OCI-LY3 (cell line): Measurements from ENCODE around the gene STH.

ENCODE experiments used
- H2AFZ ChIP-seq: fragments of 200-600, 300-600 bp; shearing (Covaris generic); 2 replicates; pipeline ENCODE4 v1.6.0; 2014; ENCODE audit warnings: antibody characterized with exemption, low read depth, low read length
- H3K27ac ChIP-seq: fragments of 200-600, 300-600 bp; sonication (generic); 2 replicates; pipeline ENCODE4 v1.5.1; 2014; ENCODE audit warnings: mild to moderate bottlenecking, low read length, moderate library complexity, mixed read lengths
- H3K27me3 ChIP-seq: fragments of 200-600, 300-600 bp; sonication (generic); 2 replicates; pipeline ENCODE4 v1.6.1; 2014; ENCODE audit warnings: low read depth, low read length, mixed read lengths
- H3K36me3 ChIP-seq: fragments of 200-600, 300-600 bp; sonication (generic); replicated peaks from 2 replicates; pipeline ENCODE3; 2014; ENCODE audit warnings: low read depth, low read length, mixed read lengths
- H3K4me1 ChIP-seq: fragments of 300-600, 200-600 bp; sonication (generic); 2 replicates; pipeline ENCODE4 v1.6.1; 2014; ENCODE audit warnings: low read length, mixed read lengths
- H3K4me2 ChIP-seq: fragments of 200-600, 300-600 bp; sonication (generic); 2 replicates; pipeline ENCODE4 v1.6.1; 2014; ENCODE audit warnings: low read length, mixed read lengths
- H3K4me3 ChIP-seq: fragments of 300-600, 200-600 bp; sonication (generic); 2 replicates; pipeline ENCODE4 v1.5.1; 2014; ENCODE audit warnings: antibody characterized with exemption, mild to moderate bottlenecking, low read length, moderate library complexity
- H3K79me2 ChIP-seq: fragments of 300-600, 200-600 bp; shearing (Covaris generic); 2 replicates; pipeline ENCODE4 v1.6.1; 2014; ENCODE audit warnings: mild to moderate bottlenecking, low read length, mixed read lengths
- H3K9ac ChIP-seq: fragments of 300-600, 200-600 bp; shearing (Covaris generic); 2 replicates; pipeline ENCODE4 v1.6.0; 2014; ENCODE audit warnings: mild to moderate bottlenecking, low read length, moderate library complexity
- H3K9me3 ChIP-seq: fragments of 200-600, 300-600 bp; shearing (Covaris generic); 2 replicates; pipeline ENCODE4 v1.6.1; 2014; ENCODE audit warnings: low read length, mixed read lengths; ENCODE audit not compliant: insufficient read depth
- H4K20me1 ChIP-seq: fragments of 200-600, 300-600 bp; sonication (generic); 2 replicates; pipeline ENCODE4 v1.6.1; 2016; ENCODE audit warnings: low read length, mixed read lengths; ENCODE audit not compliant: insufficient read depth
- EZH2phosphoT487 ChIP-seq: fragments of 200-600 bp; shearing (Covaris generic); IDR thresholded peaks from 2 replicates; pipeline ENCODE4 v1.6.1; 2018; ENCODE audit warnings: antibody characterized with exemption, mixed run types, low read depth
- TF ChIP-seq, protein P1 (sequence below): fragments of 200-600, 300-600 bp; sonication (generic); IDR thresholded peaks from 2 replicates; pipeline ENCODE4 v1.5.1; 2014; ENCODE audit warnings: antibody characterized with exemption, low read length, low read depth

STH gene

DNA sequence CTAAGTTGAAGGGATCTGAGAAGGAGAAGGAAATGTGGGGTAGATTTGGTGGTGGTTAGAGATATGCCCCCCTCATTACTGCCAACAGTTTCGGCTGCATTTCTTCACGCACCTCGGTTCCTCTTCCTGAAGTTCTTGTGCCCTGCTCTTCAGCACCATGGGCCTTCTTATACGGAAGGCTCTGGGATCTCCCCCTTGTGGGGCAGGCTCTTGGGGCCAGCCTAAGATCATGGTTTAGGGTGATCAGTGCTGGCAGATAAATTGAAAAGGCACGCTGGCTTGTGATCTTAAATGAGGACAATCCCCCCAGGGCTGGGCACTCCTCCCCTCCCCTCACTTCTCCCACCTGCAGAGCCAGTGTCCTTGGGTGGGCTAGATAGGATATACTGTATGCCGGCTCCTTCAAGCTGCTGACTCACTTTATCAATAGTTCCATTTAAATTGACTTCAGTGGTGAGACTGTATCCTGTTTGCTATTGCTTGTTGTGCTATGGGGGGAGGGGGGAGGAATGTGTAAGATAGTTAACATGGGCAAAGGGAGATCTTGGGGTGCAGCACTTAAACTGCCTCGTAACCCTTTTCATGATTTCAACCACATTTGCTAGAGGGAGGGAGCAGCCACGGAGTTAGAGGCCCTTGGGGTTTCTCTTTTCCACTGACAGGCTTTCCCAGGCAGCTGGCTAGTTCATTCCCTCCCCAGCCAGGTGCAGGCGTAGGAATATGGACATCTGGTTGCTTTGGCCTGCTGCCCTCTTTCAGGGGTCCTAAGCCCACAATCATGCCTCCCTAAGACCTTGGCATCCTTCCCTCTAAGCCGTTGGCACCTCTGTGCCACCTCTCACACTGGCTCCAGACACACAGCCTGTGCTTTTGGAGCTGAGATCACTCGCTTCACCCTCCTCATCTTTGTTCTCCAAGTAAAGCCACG is 28.3 kb downstream of the STH start:
- no peaks in the 10 kb centered on the region for H3K4me1 ChIP-seq
- no peaks in the 10 kb centered on the region for H3K79me2 ChIP-seq
- H2AFZ ChIP-seq, result no peak overlapping the region
- no peaks in the 10 kb centered on the region for H3K9me3 ChIP-seq
- no peak overlapping the region for H3K4me3 ChIP-seq
- peaks cover 5% of the 10 kb centered on the region; the same call in 1 of the 2 replicates for H4K20me1 ChIP-seq
- H3K9ac ChIP-seq, result no peak overlapping the region
- no peak overlapping the region for H3K27ac ChIP-seq
- no peak for TF ChIP-seq EZH2phosphoT487
- no peak overlapping the region for H3K4me2 ChIP-seq
- H3K27me3 ChIP-seq, result no peaks in the 10 kb centered on the region
- peaks cover 27% of the 10 kb centered on the region for H3K36me3 ChIP-seq

DNA sequence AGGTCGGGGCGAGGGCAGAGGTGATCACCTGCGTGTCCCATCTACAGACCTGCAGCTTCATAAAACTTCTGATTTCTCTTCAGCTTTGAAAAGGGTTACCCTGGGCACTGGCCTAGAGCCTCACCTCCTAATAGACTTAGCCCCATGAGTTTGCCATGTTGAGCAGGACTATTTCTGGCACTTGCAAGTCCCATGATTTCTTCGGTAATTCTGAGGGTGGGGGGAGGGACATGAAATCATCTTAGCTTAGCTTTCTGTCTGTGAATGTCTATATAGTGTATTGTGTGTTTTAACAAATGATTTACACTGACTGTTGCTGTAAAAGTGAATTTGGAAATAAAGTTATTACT is 28.9 kb downstream of the STH start:
- Histone ChIP-seq H3K9me3 (no peaks in the 10 kb centered on the region), H3K9ac (no peak overlapping the region), H4K20me1 (peaks cover 5% of the 10 kb centered on the region; the same call in 1 of the 2 replicates), H2AFZ (no peak overlapping the region), H3K27ac (no peak overlapping the region), H3K27me3 (no peaks in the 10 kb centered on the region), H3K4me2 (no peak overlapping the region), H3K4me1 (no peaks in the 10 kb centered on the region), H3K4me3 (no peak overlapping the region), H3K36me3 (peaks cover 32% of the 10 kb centered on the region), H3K79me2 (no peaks in the 10 kb centered on the region)
- TF ChIP-seq, protein P1, sequence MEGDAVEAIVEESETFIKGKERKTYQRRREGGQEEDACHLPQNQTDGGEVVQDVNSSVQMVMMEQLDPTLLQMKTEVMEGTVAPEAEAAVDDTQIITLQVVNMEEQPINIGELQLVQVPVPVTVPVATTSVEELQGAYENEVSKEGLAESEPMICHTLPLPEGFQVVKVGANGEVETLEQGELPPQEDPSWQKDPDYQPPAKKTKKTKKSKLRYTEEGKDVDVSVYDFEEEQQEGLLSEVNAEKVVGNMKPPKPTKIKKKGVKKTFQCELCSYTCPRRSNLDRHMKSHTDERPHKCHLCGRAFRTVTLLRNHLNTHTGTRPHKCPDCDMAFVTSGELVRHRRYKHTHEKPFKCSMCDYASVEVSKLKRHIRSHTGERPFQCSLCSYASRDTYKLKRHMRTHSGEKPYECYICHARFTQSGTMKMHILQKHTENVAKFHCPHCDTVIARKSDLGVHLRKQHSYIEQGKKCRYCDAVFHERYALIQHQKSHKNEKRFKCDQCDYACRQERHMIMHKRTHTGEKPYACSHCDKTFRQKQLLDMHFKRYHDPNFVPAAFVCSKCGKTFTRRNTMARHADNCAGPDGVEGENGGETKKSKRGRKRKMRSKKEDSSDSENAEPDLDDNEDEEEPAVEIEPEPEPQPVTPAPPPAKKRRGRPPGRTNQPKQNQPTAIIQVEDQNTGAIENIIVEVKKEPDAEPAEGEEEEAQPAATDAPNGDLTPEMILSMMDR, result no peak
- no peak for TF ChIP-seq EZH2phosphoT487

DNA sequence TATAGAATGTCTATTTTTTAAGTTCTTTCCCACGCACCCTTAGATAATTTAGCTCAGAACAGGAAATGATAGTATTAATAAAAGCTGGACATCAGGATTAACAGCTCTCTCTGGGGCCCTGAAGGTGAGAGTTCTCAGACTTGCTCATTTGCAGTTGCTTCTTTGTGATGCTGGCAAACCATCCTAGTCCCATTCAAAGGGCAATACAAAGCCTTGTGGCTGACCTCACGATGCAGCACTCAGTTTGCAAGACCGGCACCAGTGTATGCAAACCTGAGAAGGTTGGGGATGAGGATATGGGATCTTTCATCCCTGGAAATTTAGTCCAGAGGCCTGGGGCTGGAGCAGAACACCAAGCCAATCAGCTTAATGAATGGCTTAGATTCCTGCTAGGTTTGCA is 29.3 kb downstream of the STH start:
- H3K4me2 ChIP-seq, result no peak overlapping the region
- no peaks in the 10 kb centered on the region for H3K27me3 ChIP-seq
- H3K9me3 ChIP-seq, result no peaks in the 10 kb centered on the region
- no peaks in the 10 kb centered on the region for H3K79me2 ChIP-seq
- H3K27ac ChIP-seq, result no peak overlapping the region
- TF ChIP-seq, protein P1, result no peak
- no peak for TF ChIP-seq EZH2phosphoT487
- no peak overlapping the region for H3K4me3 ChIP-seq
- H3K4me1 ChIP-seq, result no peaks in the 10 kb centered on the region
- H3K9ac ChIP-seq, result no peak overlapping the region
- H2AFZ ChIP-seq, result no peak overlapping the region
- peaks cover 35% of the 10 kb centered on the region for H3K36me3 ChIP-seq
- H4K20me1 ChIP-seq, result peaks cover 5% of the 10 kb centered on the region; the same call in 1 of the 2 replicates

DNA sequence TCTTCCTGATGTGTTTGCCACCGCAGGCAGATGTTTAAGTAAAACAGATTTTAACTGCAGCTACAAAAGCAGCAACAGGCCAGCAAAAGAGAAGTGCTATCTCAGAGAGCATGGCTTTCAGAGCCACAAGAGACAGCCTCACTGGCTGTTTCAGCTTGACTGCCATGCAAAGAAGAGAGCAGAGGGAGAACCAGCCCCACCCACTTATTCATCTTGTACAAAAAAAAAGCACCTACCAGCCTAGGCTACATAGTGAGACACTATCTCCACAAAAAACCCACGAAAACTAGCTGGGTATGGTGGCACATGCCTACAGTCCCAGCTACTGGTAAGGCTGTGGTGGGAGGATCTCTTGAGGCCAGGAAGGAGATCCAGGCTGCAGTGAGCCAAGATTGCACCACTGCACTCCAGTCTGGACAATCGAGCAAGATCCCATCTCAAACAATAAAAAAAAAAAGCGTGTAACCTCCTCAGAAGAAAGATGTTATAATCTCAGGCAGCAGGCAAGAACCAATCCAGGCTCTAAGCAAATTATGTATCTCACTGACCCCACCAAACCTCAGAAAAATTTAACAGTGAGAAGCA is 30.0 kb downstream of the STH start:
- Histone ChIP-seq H3K36me3 (peaks cover 42% of the 10 kb centered on the region), H2AFZ (no peak overlapping the region), H3K27ac (no peak overlapping the region), H3K27me3 (no peaks in the 10 kb centered on the region), H4K20me1 (peaks cover 5% of the 10 kb centered on the region; the same call in 1 of the 2 replicates), H3K79me2 (no peaks in the 10 kb centered on the region), H3K4me2 (no peak overlapping the region), H3K9me3 (no peaks in the 10 kb centered on the region), H3K4me1 (no peaks in the 10 kb centered on the region), H3K9ac (no peak overlapping the region), H3K4me3 (no peak overlapping the region)
- TF ChIP-seq, protein P1, result no peak
- no peak for TF ChIP-seq EZH2phosphoT487
